K562 (cell line): ENCODE results near the gene ANKRD44.

Source experiments
- ATF3 ChIP-seq, 2 experiments: fragments of 450-650 bp in 1 of 2; sonication (generic) in 1 of 2; formaldehyde crosslinking in 1 of 2; IDR thresholded peaks in 1 of 2; conservative IDR thresholded peaks in 1 of 2; 2 replicates each; pipeline versions ENCODE4 v1.6.1 to v1.8.1; 2016 to 2023; ENCODE audit warnings: mild to moderate bottlenecking in 2 of 2, moderate library complexity in 2 of 2, inconsistent platforms in 1 of 2, missing genetic modification reagents in 1 of 2
- HDAC6 ChIP-seq: IDR thresholded peaks from 2 replicates; pipeline ENCODE4 v1.6.1; 2012; ENCODE audit warnings: low read depth, mild to moderate bottlenecking, control low read depth, inconsistent platforms, low read length, moderate library complexity
- HNRNPH1 ChIP-seq: fragments of 200-400 bp; formaldehyde crosslinking; optimal IDR thresholded peaks from 2 replicates; pipeline ENCODE3; 2017; ENCODE audit warnings: low read depth, mild to moderate bottlenecking, low read length, moderate library complexity
- POLR2A ChIP-seq: fragments of 450-650 bp; conservative IDR thresholded peaks from 2 replicates; pipeline ENCODE4 v1.6.1; 2016
- RBM34 ChIP-seq: fragments of 200-400 bp; formaldehyde crosslinking; IDR thresholded peaks from 2 replicates; pipeline ENCODE4 v1.6.1; 2018; ENCODE audit warnings: low read length, borderline replicate concordance; ENCODE audit not compliant: insufficient read depth
- TBP ChIP-seq: optimal IDR thresholded peaks from 2 replicates; pipeline ENCODE3; 2011; ENCODE audit warnings: low read depth, low read length, improper control_type of control experiment

- no peak for TF ChIP-seq TBP
- no peak for TF ChIP-seq HNRNPH1
- no peak for TF ChIP-seq HDAC6
- no peak for TF ChIP-seq ATF3 (IDR thresholded peaks at IDR 0.05)
- TF ChIP-seq ATF3 (CRISPR knock-in tag; conservative IDR thresholded peaks at IDR 0.05) = no peak
- no peak for TF ChIP-seq POLR2A
- TF ChIP-seq RBM34 = no peak
These were observed 145.6 kb downstream of the ANKRD44 start for GRCh38 chr2:197165020-197165419.
